GM12878 (cell line): ENCODE results near the gene PTPRS. TPM values are rescaled to one million over a fixed set of nuclear protein-coding genes. Genes with fewer than 3 reads are reported as not detected.

Experiments used
- ATAC-seq: fragments of 200-7000 bp; cut with Tn5 transposase; 3 replicates; pipeline ENCODE4 v1.9.1; 2020; ENCODE audit warnings: mild to moderate bottlenecking, moderate library complexity
- BruUV-seq: library from RNA; stranded (reverse); fragments of 400-500 nt; replicated peaks from 2 replicates; lab custom pipeline; 2021; lab: Mats Ljungman, UMichigan
- CTCF ChIA-PET: fragments of 300-600 bp; sonication (Branson Sonifier 250); formaldehyde crosslinking; extraction: SDS; loops from one replicate; lab custom pipeline; 2021; ENCODE audit warnings: inconsistent platforms; lab: Yijun Ruan, JAX
- POLR2A ChIA-PET: fragments of 350-600 bp; formaldehyde crosslinking; extraction: SDS; loops from one replicate; lab custom pipeline; 2021; ENCODE audit warnings: inconsistent platforms; lab: Charles Lee
- RAD21 ChIA-PET: fragments of 300-600 bp; sonication (Branson Sonifier 250); formaldehyde crosslinking; loops from one replicate; lab custom pipeline; 2023; ENCODE audit warnings: antibody characterized with exemption; ENCODE audit not compliant: unreplicated experiment; lab: Charles Lee
- SMC1A ChIA-PET: fragments of 300-600 bp; sonication (Branson Sonifier 250); formaldehyde crosslinking; loops from one replicate; lab custom pipeline; 2023; ENCODE audit not compliant: unreplicated experiment, uncharacterized antibody; lab: Charles Lee
- DNase-seq: peaks from one replicate; pipeline ENCODE4 v3.0.0-alpha.2; 2011; ENCODE audit warnings: low read depth, low spot score
- FAIRE-seq: peaks from 3 replicates; lab custom pipeline; 2011; peaks lifted over from hg19 to GRCh38; lab: Jason Lieb, UNC
- H2AFZ ChIP-seq: 2 replicates; pipeline ENCODE4 v1.6.0; 2011; ENCODE audit warnings: low read depth, low read length, control low read depth; ENCODE audit not compliant: control insufficient read depth
- H3K27ac ChIP-seq: 2 replicates; pipeline ENCODE4 v1.5.1; 2011; ENCODE audit warnings: control low read depth; ENCODE audit not compliant: control insufficient read depth, insufficient read depth
- H3K27me3 ChIP-seq, 2 experiments: replicated peaks in 1 of 2; 2 replicates each; pipeline versions ENCODE4 v1.6.0 to v1.6.1; 2011; ENCODE audit warnings: low read length in 1 of 2; ENCODE audit not compliant: control insufficient read depth in 2 of 2, insufficient read depth in 2 of 2
- H3K36me3 ChIP-seq, 2 experiments: 2 replicates each; pipeline ENCODE4 v1.5.1; 2011; ENCODE audit warnings: low read length in 1 of 2; ENCODE audit not compliant: control insufficient read depth in 2 of 2, insufficient read depth in 2 of 2
- H3K4me1 ChIP-seq: 2 replicates; pipeline ENCODE4 v1.6.1; 2011; ENCODE audit warnings: mild to moderate bottlenecking, low read length, moderate library complexity, mixed read lengths; ENCODE audit not compliant: control insufficient read depth, insufficient read depth
- H3K4me2 ChIP-seq: 2 replicates; pipeline ENCODE4 v1.6.0; 2011; ENCODE audit warnings: control low read depth; ENCODE audit not compliant: control insufficient read depth, insufficient read depth
- H3K4me3 ChIP-seq: fragments of 200-600 bp; sonication (generic); 2 replicates; pipeline ENCODE4 v1.5.1; 2016
- H3K79me2 ChIP-seq: 2 replicates; pipeline ENCODE4 v1.6.0; 2011; ENCODE audit warnings: low read length; ENCODE audit not compliant: control insufficient read depth, insufficient read depth
- H3K9ac ChIP-seq: 2 replicates; pipeline ENCODE4 v1.8.0; 2011; ENCODE audit warnings: low read length, control low read depth, mixed read lengths; ENCODE audit not compliant: control insufficient read depth, insufficient read depth
- H3K9me3 ChIP-seq: replicated peaks from 3 replicates; pipeline ENCODE4 v1.5.1; 2011; ENCODE audit warnings: mild to moderate bottlenecking, low read length; ENCODE audit not compliant: control insufficient read depth, insufficient read depth
- H4K20me1 ChIP-seq: 2 replicates; pipeline ENCODE4 v1.6.0; 2011; ENCODE audit not compliant: control insufficient read depth, insufficient read depth
- CHD1 ChIP-seq: IDR thresholded peaks from 2 replicates; pipeline ENCODE4 v1.6.1; 2012; ENCODE audit warnings: low read depth, low read length, improper control_type of control experiment
- FOXM1 ChIP-seq: IDR thresholded peaks from 2 replicates; pipeline ENCODE4 v1.6.1; 2012; ENCODE audit warnings: low read depth, mild to moderate bottlenecking, inconsistent platforms, low read length, moderate library complexity
- HDGF ChIP-seq: fragments of 450-650 bp; IDR thresholded peaks from 2 replicates; pipeline ENCODE4 v1.6.1; 2016; ENCODE audit warnings: antibody characterized with exemption
- PAX5 ChIP-seq: IDR thresholded peaks from 2 replicates; pipeline ENCODE4 v1.6.1; 2011; ENCODE audit warnings: low read depth, low read length, borderline replicate concordance
- RFX5 ChIP-seq: IDR thresholded peaks from 2 replicates; pipeline ENCODE4 v1.6.1; 2011; ENCODE audit warnings: low read depth, low read length, improper control_type of control experiment
- SMAD5 ChIP-seq: IDR thresholded peaks from 2 replicates; pipeline ENCODE4 v1.6.1; 2016; ENCODE audit warnings: antibody characterized with exemption, low read depth
- WGBS: methylation state at CpG from one replicate; pipeline ENCODE4 v1.1.6; 2016; ENCODE audit warnings: low lambda C conversion rate; ENCODE audit not compliant: insufficient replicate concordance, insufficient coverage; ENCODE audit errors: missing lambda C conversion rate; 5-methylcytosine and 5-hydroxymethylcytosine counted together
- in situ Hi-C: fragments of 300-500 bp; cut with MboI; formaldehyde crosslinking; loops from 9 replicates; pipeline ENCODE4 v1.14.3; 2018; ENCODE audit warnings: mixed read lengths
- intact Hi-C: fragments of 100-400 bp; cut with micrococcal nuclease; formaldehyde crosslinking; loops from one replicate; pipeline ENCODE4 v1.14.2; 2022; ENCODE audit not compliant: unreplicated experiment
- polyA plus RNA-seq, 11 experiments: library from polyadenylated mRNA; depleted of rRNA in 4 of 11; unstranded in 6 of 11; stranded (reverse) in 5 of 11; fragments of >200 nt; fragmentation: Nextera tagmentation in 4 of 11; fragmentation: Illumina TruSeq in 1 of 11; extraction: Ambion mirVana in 4 of 11; extraction: Trizol in 1 of 11; gene quantifications; 1 replicate in 1 of 11; 2 replicates in 10 of 11; pipeline versions ENCODE4 v1.2.1 to v1.2.3, GENCODE V29; 2011 to 2016; ENCODE audit warnings: inconsistent platforms in 2 of 11, missing spikeins in 2 of 11, low read depth in 1 of 11
- total RNA-seq, 4 experiments: library from RNA; depleted of rRNA in 3 of 4; stranded (reverse); fragments of >200 nt in 3 of 4; fragmentation: Illumina TruSeq in 1 of 4; extraction: Trizol in 1 of 4; gene quantifications; 2 replicates each; pipeline versions ENCODE4 v1.2.1 to v1.2.3, GENCODE V29; 2013 to 2021
- TF ChIP-seq, protein P1 (sequence below): fragments of 450-650 bp; IDR thresholded peaks from 2 replicates; pipeline ENCODE4 v1.6.1; 2017; ENCODE audit warnings: mild to moderate bottlenecking
- TF ChIP-seq, protein P2 (sequence below): fragments of 450-650 bp; formaldehyde crosslinking; IDR thresholded peaks from 2 replicates; pipeline ENCODE4 v1.4.0; 2022; ENCODE audit warnings: mild to moderate bottlenecking, moderate library complexity

The PTPRS gene
- total and polyA plus RNA-seq, 10 of the 15 experiments (the other 5 are each of a cell fraction or from before 2014, with no cell fraction given), result 0.09 to 32.1 (median 0.71) TPM

DNA sequence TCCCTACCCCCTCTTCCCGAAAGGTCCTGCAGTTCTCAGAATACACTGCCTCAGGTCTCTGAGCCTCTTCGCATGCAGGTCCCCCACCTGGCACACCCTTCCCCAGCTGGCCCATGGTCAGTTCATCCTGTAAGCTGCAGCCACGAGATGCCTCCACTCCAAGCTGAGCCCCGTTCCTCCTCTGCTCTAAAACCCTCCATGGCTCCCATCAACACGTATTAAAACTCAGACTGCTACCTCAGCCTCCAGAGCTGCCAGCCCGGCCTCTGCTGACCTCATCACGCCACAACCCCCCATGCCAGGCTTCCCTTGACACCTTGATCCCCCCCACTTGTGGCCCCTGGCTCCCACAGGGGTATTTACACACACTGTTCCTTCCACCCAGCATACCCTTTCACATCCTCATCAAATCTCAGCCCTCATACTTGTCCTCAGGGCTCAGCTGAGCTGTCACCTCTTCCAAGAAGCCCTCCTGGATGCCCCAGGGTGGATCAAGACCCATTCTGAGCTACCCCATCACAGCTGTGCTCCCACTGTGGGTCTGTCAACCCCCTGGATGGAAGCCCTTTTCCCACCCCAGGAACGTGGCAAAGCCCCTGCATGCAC is 48.9 kb downstream of the PTPRS start:
- TSS peak; percentile 60 for BruUV-seq
- in situ Hi-C loops (no loop called here), intact Hi-C loops (no loop called here)
- ChIA-PET CTCF (interaction anchor here (1.2 to 2.1 kb wide), 3 partner anchors 31 to 47 kb away, joined by 3 to 9 read pairs (median 5); no protein-coding TSS in a partner anchor), POLR2A (interaction anchor here (0.8 kb wide), 1 partner anchor 15 kb away, joined by 4 read pairs; no protein-coding TSS in a partner anchor), SMC1A (interaction anchor here (0.6 to 2.1 kb wide), 5 partner anchors 14 to 65 kb away, joined by 3 to 11 read pairs (median 4); no protein-coding TSS in a partner anchor), RAD21 (interaction anchor here (1.0 to 2.5 kb wide), 2 partner anchors 20 to 30 kb away, joined by 3 to 14 read pairs; no protein-coding TSS in a partner anchor)
- peaks cover 24% of the 10 kb centered on the region for H3K4me1 ChIP-seq
- WGBS, result 28% methylated on average over 8 of the region's 8 CpGs
- TF ChIP-seq HDGF (0 out of 2 replicates have a peak, but pooled peaks have one; percentile 30), FOXM1 (no peak), CHD1 (no peak), PAX5 (no peak), RFX5 (no peak), SMAD5 (no peak)
- TF ChIP-seq, protein P1, sequence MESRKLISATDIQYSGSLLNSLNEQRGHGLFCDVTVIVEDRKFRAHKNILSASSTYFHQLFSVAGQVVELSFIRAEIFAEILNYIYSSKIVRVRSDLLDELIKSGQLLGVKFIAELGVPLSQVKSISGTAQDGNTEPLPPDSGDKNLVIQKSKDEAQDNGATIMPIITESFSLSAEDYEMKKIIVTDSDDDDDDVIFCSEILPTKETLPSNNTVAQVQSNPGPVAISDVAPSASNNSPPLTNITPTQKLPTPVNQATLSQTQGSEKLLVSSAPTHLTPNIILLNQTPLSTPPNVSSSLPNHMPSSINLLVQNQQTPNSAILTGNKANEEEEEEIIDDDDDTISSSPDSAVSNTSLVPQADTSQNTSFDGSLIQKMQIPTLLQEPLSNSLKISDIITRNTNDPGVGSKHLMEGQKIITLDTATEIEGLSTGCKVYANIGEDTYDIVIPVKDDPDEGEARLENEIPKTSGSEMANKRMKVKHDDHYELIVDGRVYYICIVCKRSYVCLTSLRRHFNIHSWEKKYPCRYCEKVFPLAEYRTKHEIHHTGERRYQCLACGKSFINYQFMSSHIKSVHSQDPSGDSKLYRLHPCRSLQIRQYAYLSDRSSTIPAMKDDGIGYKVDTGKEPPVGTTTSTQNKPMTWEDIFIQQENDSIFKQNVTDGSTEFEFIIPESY, result no peak
- TF ChIP-seq, protein P2, sequence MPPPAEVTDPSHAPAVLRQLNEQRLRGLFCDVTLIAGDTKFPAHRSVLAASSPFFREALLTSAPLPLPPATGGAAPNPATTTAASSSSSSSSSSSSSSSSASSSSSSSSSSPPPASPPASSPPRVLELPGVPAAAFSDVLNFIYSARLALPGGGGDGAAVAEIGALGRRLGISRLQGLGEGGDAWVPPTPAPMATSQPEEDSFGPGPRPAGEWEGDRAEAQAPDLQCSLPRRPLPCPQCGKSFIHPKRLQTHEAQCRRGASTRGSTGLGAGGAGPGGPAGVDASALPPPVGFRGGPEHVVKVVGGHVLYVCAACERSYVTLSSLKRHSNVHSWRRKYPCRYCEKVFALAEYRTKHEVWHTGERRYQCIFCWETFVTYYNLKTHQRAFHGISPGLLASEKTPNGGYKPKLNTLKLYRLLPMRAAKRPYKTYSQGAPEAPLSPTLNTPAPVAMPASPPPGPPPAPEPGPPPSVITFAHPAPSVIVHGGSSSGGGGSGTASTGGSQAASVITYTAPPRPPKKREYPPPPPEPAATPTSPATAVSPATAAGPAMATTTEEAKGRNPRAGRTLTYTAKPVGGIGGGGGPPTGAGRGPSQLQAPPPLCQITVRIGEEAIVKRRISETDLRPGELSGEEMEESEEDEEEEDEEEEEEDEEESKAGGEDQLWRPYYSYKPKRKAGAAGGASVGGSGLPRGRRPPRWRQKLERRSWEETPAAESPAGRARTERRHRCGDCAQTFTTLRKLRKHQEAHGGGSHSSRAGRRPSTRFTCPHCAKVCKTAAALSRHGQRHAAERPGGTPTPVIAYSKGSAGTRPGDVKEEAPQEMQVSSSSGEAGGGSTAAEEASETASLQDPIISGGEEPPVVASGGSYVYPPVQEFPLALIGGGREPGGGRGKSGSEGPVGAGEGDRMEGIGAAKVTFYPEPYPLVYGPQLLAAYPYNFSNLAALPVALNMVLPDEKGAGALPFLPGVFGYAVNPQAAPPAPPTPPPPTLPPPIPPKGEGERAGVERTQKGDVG (CRISPR knock-in tag), result no peak
- no peaks in the 10 kb centered on the region for H3K79me2 ChIP-seq
- no peak overlapping the region for H2AFZ ChIP-seq
- H3K9me3 ChIP-seq, result no peaks in the 10 kb centered on the region; the same call in 2 of the 3 replicates
- ATAC-seq, result no peak
- H3K36me3 ChIP-seq, result no peaks in the 10 kb centered on the region
- no peak overlapping the region for H3K4me2 ChIP-seq
- peaks cover 0 to 4% of the 10 kb centered on the region in 2 experiments; a peak in 2 of 4 replicates for H3K27me3 ChIP-seq
- no peak for FAIRE-seq
- H3K27ac ChIP-seq, result no peak overlapping the region
- no peak for DNase-seq
- H3K9ac ChIP-seq, result no peak overlapping the region
- peaks cover 2% of the 10 kb centered on the region; the same call in 1 of the 2 replicates for H4K20me1 ChIP-seq
- H3K4me3 ChIP-seq, result no peak overlapping the region

Other genes starting within 250 kb of the PTPRS start
- not detected in 2 replicates for gene ZNRF4, start 114.6 kb upstream of the PTPRS start, total RNA-seq (2014; rRNA removed)
- not detected in 2 replicates for gene ZNRF4, start 114.6 kb upstream of the PTPRS start, total RNA-seq (2014; rRNA removed; fragmentation: Illumina TruSeq; extraction: Trizol)
- not detected in 2 replicates for gene ZNRF4, start 114.6 kb upstream of the PTPRS start, total RNA-seq (2021)
- not detected in 2 replicates for gene ZNRF4, start 114.6 kb upstream of the PTPRS start, polyA plus RNA-seq (2011; rRNA removed)
- not detected in 2 replicates for gene ZNRF4, start 114.6 kb upstream of the PTPRS start, polyA plus RNA-seq (2014; fragmentation: Illumina TruSeq; extraction: Trizol)
- not detected for gene ZNRF4, start 114.6 kb upstream of the PTPRS start, polyA plus RNA-seq (2014; fragmentation: Nextera tagmentation; extraction: Ambion mirVana)
- not detected in 2 replicates for gene ZNRF4, start 114.6 kb upstream of the PTPRS start, polyA plus RNA-seq (2014; rRNA removed)
- gene ZNRF4, start 114.6 kb upstream of the PTPRS start, polyA plus RNA-seq (2016; fragmentation: Nextera tagmentation; extraction: Ambion mirVana), result not detected
- 0.06 TPM in 1 of 2 replicates, not detected in the other for gene TINCR, start 227.1 kb upstream of the PTPRS start, total RNA-seq (2014; rRNA removed)
- 0.23 TPM in 1 of 2 replicates, not detected in the other for gene TINCR, start 227.1 kb upstream of the PTPRS start, total RNA-seq (2014; rRNA removed; fragmentation: Illumina TruSeq; extraction: Trizol)
- 0.16 and 0.36 TPM in 2 replicates for gene TINCR, start 227.1 kb upstream of the PTPRS start, total RNA-seq (2021)
- gene TINCR, start 227.1 kb upstream of the PTPRS start, polyA plus RNA-seq (2011; rRNA removed), result 0.06 and 0.27 TPM in 2 replicates
- gene TINCR, start 227.1 kb upstream of the PTPRS start, polyA plus RNA-seq (2014; fragmentation: Illumina TruSeq; extraction: Trizol), result 0.08 and 0.10 TPM in 2 replicates
- gene TINCR, start 227.1 kb upstream of the PTPRS start, polyA plus RNA-seq (2014; fragmentation: Nextera tagmentation; extraction: Ambion mirVana), result under 1 TPM in 1 of 2 experiments, not detected in 1; 0.02 TPM
- gene TINCR, start 227.1 kb upstream of the PTPRS start, polyA plus RNA-seq (2014; rRNA removed), result 0.05 and 0.14 TPM in 2 replicates
- under 1 TPM in 1 of 2 experiments, not detected in 1; 0.05 TPM for gene TINCR, start 227.1 kb upstream of the PTPRS start, polyA plus RNA-seq (2016; fragmentation: Nextera tagmentation; extraction: Ambion mirVana)